ENCODE data around the gene KIF24. TPM values are rescaled to one million over a fixed set of nuclear protein-coding genes. Genes with fewer than 3 reads are reported as not detected.
"Not testable (repeated sequence)": the region's sequence is repeated elsewhere in the genome, so short reads cannot be mapped to it uniquely, and the experiment has no call there.

The KIF24 gene
- total RNA-seq, 1 donor from 2014 or later = 2.6 TPM

- peak; percentile 77 for DNase-seq (ENCODE audit: low spot score)
Observed at GRCh38 chr9:34363619-34364351, 34.7 kb upstream of the KIF24 start.

DNA sequence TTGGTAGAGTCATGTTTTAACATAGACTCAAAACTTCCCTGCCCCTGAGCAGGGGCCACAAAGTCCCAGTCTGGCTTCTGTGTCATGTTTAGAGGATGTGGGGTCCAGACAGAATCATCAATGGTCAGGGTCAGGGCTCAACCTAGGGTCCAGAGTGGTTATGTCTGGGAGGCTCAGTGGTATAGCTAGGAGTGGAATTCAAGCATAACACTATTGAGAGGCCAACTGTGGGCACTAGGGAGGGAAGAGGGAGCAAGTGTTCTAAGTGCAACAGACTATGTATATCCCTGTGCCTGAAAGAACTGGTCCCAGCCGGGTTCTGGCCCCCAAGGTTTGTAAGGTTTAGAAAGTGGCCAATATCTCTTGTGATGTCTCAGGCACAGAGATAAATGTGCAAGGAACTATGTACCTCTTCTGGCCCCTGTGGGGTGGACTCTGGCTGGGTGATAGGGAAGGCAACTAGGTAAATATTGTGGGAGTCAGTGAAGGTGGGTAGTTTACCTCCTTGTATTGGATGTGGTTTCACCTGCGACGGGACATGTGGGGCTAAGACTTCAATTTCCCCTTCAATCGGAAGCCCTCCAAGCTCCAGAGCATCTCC is 33.6 kb upstream of the KIF24 start:
- DNase-seq (ENCODE audit: low spot score) = no peak

- DNase-seq (ENCODE audit: low spot score) = not testable (repeated sequence)
Observed at GRCh38 chr9:34352957-34353356, 23.9 kb upstream of the KIF24 start.

DNA sequence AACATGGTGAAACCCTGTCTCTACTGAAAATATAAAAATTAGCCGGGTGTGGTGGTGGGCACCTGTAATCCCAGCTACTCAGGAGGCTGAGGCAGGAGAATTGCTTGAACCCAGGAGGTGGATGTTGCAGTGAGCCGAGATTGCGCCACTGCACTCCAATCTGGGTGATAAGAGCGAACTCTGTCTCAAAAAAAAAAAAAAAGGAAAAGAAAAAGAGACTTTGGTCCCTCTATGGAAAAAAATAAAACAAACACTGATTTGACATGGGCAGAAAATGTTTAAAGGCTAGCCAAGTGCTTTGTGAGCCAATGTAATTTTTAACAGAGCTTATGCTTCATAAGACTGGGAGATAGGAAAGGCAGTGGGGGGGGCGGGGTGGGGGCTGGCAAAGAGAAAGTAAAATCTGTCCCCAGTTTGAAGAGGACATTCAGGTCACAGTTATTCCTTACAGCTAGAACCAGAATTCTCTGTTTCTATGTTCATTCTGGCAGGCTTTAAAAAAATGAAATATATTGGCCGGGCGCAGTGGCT is 23.1 kb upstream of the KIF24 start:
- not testable (repeated sequence) for DNase-seq (ENCODE audit: low spot score)

DNA sequence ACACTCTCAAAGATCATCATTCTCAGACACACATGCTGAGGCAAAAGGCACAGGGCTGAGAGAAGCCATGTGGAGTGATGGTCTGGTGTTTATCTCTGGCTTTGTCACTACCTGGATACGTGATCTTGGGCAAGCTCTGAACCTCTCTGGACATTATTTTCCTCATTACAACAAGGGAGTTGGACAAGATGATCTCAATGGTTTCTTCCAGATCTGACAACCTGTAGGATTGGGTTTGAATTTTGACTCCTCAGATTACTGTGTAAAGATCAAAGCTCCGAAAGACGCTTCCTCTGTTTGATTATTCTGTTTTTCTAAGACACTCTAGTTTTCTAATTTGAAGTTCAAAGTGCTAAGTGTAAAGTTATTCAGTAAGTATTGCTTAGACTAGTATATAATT is 20.3 kb upstream of the KIF24 start:
- no peak for DNase-seq (ENCODE audit: low spot score)

DNA sequence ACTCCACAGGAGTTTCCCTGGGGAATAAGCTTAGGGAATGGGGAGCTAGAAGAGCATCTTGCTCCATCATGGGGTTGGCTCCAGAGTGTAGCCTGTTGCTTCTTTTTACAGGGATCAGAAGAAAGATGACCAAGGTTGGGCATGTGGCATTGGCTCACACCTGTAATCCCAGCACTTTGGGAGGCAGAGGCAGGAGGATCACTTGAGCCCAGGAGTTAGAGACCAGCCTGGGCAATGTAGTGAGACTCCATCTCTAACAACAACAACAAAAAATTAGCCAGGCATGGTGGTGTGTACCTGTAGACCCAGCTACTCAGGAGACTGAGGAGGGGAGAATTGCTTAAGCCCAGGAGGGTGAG is 18.7 kb upstream of the KIF24 start:
- no peak for DNase-seq (ENCODE audit: low spot score)

GRCh38 chr9:34346873-34347799 is 18.1 kb upstream of the KIF24 start:
- DNase-seq (ENCODE audit: low spot score) = no peak

DNA sequence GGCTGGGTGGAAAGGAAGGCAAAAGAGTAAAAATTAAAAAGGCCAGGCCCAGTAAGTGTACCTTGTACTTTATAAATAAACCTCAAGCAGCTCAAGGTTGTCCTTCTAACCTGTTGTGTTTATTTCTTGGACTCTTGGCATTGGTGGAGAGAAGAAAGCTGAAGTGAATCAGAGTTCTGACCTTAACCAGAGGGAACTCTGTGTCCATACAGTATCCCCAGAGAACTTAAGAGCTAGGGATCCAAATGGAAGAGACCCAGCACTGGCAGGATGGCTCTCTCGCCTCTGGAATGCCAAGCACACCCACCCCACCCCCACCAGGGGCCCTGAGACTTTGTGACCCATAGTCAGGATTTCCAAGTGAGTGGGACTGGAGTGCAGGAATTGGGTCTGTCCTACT is 14.5 kb upstream of the KIF24 start:
- DNase-seq (ENCODE audit: low spot score) = no peak

- no peak for DNase-seq (ENCODE audit: low spot score)
Observed at GRCh38 chr9:34343090-34343489, 14.0 kb upstream of the KIF24 start.

DNA sequence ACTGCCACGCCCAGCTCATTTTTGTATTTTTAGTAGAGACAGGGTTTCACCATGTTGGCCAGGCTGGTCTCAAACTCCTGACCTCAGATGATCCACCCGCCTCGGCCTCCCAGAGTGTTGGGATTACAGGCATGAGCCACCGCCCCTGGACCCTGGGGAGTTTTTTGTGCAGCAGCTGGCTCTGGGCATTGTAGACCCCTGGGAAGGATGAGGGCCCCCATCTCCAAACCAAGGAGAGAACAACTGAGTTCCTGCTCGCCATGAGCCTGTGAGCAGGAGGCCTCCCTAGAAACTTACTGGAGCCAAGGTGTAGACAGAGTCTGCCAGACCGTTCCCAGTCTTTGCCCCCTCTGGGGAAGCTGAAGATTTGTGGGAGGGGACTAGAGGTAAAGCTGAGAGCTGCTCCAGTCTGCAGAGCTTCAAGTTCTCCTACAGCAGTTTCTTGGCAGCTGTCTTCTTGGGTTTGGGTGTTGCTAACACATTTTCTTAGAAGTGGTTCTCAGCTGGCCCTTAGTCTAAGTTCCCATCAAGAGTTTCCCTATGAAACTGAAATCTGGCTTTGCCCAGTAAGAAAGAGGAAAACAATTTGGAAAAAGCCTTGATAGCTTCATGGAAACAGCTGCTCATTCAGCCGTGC is 12.7 kb upstream of the KIF24 start:
- no peak for DNase-seq (ENCODE audit: low spot score)

- no peak for DNase-seq (ENCODE audit: low spot score)
Observed at GRCh38 chr9:34338665-34339385, 9.8 kb upstream of the KIF24 start.

- not testable (repeated sequence) for DNase-seq (ENCODE audit: low spot score)
Observed at GRCh38 chr9:34338079-34338478, 9.0 kb upstream of the KIF24 start.

GRCh38 chr9:34337403-34337802 is 8.3 kb upstream of the KIF24 start:
- DNase-seq (ENCODE audit: low spot score) = no peak

DNA sequence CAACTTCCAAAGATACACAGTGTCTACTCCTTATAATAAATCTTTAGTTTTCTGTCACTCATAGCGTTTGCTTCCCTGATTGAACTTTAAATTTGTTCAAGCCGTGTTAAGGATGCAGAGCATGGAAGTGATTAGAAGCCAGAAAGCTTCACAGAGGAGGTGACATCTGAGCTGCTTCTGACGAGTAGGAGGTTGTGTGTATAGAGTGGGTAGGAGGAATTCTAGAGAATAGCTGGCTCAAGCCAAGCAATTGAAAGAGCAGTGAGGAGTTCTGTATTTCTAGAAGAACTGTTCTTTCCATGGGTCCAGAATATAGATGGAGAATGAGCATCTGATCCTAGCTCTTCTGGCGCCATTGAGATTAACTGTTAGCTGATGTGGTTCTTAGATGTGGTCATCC is 6.3 kb upstream of the KIF24 start:
- no peak for DNase-seq (ENCODE audit: low spot score)

GRCh38 chr9:34334916-34335315 is 5.8 kb upstream of the KIF24 start:
- no peak for DNase-seq (ENCODE audit: low spot score)

- no peak for DNase-seq (ENCODE audit: low spot score)
Observed at GRCh38 chr9:34334337-34334824, 5.3 kb upstream of the KIF24 start.

GRCh38 chr9:34333836-34334235 is 4.8 kb upstream of the KIF24 start:
- DNase-seq (ENCODE audit: low spot score) = no peak

- DNase-seq (ENCODE audit: low spot score) = peak; percentile 63
Observed at GRCh38 chr9:34332076-34332964, 3.3 kb upstream of the KIF24 start.

GRCh38 chr9:34331196-34331595 is 2.1 kb upstream of the KIF24 start:
- no peak for DNase-seq (ENCODE audit: low spot score)

DNA sequence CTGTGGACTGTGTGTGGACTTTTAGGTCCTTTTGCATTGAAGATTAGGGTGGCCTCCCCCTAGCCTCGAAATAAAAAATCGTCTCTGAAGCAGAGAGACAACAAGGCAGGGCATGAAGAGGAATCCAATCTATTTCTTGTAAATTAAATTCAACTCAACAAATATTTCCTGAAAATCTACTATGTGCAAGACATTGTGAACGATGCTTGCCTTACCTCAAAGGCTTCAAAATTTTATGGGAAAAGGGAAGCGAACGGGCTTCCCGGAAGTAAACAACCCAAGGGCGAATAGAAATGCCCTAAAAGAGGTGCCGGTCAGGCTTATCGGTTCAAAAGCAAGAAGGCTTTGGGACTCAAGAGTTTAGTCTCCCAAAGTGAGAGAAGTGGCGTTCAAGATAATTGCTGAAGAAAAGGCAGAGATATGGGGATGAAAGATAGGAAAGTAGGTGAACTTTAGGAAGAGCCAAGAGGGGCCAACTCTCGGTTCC is 525 bp downstream of the KIF24 start:
- DNase-seq (ENCODE audit: low spot score) = no peak
